Measurements from ENCODE around the gene CD101.

Gene CD101

GRCh38 chr1:116997066-116997465 lies 4.5 kb upstream of the CD101 start:
- TF ChIP-seq, protein P1, sequence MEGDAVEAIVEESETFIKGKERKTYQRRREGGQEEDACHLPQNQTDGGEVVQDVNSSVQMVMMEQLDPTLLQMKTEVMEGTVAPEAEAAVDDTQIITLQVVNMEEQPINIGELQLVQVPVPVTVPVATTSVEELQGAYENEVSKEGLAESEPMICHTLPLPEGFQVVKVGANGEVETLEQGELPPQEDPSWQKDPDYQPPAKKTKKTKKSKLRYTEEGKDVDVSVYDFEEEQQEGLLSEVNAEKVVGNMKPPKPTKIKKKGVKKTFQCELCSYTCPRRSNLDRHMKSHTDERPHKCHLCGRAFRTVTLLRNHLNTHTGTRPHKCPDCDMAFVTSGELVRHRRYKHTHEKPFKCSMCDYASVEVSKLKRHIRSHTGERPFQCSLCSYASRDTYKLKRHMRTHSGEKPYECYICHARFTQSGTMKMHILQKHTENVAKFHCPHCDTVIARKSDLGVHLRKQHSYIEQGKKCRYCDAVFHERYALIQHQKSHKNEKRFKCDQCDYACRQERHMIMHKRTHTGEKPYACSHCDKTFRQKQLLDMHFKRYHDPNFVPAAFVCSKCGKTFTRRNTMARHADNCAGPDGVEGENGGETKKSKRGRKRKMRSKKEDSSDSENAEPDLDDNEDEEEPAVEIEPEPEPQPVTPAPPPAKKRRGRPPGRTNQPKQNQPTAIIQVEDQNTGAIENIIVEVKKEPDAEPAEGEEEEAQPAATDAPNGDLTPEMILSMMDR (IDR thresholded peaks at IDR 0.05): no peak

GRCh38 chr1:116997636-116998035 lies 3.9 kb upstream of the CD101 start:
- TF ChIP-seq, protein P1 (IDR thresholded peaks at IDR 0.05): no peak

DNA sequence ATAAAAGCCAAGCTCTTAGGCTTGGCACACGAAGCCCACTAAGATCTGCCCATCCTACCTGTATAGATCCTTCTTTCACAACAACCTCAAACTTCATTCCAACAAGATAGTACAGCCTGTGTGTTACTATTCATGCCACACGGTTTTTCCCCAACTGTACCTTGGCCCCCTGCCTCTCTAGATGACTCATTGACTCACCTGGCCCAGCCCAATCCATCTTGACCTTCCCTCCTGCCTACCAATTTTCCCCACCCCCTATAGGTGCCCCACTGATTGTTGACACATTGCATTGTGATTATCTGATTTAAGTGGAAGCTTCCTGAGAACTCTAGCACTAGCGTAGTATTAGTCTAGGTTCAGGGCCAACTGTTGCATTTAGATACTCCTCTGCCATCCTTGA lies 2.0 kb upstream of the CD101 start:
- TF ChIP-seq, protein P1 (IDR thresholded peaks at IDR 0.05): no peak

DNA sequence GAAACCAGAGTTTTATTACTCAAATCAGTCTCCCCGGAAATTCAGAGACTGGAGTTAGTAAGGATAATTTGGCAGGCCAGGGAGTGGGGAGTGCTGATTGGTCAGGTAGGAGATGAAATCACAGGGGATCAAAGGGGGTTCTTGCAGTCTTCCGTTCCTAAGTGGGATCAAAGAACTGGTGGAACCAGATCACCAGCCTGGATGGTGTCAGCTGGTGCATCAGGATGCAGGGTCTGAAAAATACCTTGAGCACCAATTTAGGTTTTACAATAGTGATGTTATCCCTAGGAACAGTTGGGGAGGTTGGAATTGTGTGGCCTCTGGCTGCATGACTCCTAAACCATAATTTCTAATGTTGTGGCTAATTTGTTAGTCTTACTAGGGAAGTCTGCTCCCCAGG lies 1.4 kb upstream of the CD101 start:
- TF ChIP-seq, protein P1 (IDR thresholded peaks at IDR 0.05): no peak

DNA sequence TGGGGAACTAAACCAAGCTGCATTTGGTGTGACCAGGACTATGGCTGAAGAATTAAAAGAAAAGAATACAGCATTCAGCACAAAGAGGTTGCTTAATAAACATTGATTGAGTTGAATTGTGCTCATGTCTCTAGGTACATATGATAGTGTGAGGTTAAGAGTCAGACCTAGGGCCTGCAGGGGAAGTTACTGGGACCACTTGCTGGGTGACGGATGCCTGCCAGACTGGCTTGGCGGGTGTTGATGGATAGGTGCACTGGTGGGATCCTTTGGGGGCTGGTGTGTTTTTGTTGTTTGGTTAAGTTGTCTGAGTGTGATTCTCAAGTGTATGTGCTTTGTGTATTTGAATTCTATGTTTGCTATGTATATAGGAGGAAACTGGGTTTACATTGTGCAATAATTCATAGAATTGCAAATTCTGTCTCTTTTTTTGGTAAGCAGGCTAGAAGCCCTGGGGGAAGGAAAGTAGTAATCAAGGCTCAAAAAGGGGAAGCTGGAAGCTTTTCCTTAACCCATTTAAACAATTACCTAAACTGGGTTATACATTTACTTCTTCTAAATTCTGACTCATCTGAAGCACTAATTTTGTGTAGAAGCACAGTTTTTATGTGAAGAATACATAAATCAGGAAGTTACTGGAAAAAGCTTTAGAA lies 1.8 kb downstream of the CD101 start:
- TF ChIP-seq, protein P1 (IDR thresholded peaks at IDR 0.05): no peak

- TF ChIP-seq, protein P1 (IDR thresholded peaks at IDR 0.05): no peak
These were observed 6.1 kb downstream of the CD101 start for GRCh38 chr1:117007719-117008013.

- TF ChIP-seq, protein P1 (IDR thresholded peaks at IDR 0.05): no peak
These were observed 7.1 kb downstream of the CD101 start for GRCh38 chr1:117008656-117009055.

GRCh38 chr1:117009132-117009531 lies 7.6 kb downstream of the CD101 start:
- TF ChIP-seq, protein P1 (IDR thresholded peaks at IDR 0.05): no peak

All from LNCAP (cell line).